HG03457 (cell line): ENCODE data around the gene EHF.

ENCODE experiments used
- ATAC-seq: cut with Tn5 transposase; IDR thresholded peaks from one replicate; pipeline ENCODE4 v1.9.1; 2021; ENCODE audit warnings: moderate number of reproducible peaks; ENCODE audit not compliant: unreplicated experiment

Gene EHF

DNA sequence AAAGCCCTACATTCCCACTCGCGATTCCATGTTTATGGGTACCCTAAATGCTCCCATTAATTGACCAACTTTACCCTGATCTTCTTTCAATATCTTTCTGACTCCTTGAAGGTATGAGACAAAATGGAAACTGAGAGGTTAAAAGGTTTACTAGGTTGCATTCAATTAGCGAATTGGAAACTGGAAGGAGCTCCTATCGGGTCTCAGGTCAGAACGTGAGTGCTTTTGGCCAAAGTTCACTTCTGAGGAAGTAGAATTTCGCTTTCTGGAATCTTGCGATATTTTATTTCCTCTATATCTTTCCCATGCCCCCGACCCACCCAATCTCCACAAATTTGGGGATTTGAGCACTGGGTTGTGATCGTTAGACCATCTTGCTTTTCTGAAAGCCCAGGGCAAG lies 2.6 kb downstream of the EHF start:
- ATAC-seq = no peak

DNA sequence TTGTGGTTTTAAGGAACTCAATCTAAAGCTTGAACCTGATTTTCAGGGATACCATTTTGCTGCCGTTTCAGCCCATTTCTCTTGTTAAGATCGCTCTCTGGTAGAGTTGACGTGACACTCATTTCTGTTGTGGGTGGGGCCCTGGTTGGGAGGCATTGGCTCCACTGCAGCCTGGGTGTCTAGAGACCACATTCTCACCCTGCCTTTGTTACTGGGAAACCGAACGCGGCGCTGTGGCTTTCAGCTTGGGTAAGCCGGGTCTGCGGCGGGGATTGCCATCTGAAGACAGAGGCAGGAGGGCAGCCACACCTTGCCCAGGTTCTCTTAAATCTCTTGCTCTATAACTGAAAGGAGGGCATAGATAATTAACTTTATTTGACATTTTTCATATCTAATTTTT lies 3.2 kb downstream of the EHF start:
- ATAC-seq = no peak

DNA sequence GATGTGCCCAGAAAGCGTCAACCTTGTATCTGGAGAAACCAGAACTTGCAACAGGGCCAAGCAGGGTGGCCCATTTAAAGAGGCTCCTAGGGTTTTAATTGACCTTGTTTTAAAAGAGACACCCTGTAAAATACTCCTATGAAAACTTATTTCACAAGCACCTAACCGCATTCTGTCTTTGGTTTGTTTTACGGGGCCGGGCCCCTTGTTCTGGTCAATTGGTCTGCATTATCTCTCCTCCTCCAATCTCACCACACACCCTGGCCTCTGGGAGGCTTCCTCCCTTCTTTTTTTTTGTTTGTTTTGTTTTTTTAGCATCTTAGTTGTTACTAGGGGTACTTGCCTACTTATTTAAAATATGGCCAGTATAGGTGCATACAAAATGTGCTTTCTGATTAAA lies 4.7 kb downstream of the EHF start:
- no peak for ATAC-seq

DNA sequence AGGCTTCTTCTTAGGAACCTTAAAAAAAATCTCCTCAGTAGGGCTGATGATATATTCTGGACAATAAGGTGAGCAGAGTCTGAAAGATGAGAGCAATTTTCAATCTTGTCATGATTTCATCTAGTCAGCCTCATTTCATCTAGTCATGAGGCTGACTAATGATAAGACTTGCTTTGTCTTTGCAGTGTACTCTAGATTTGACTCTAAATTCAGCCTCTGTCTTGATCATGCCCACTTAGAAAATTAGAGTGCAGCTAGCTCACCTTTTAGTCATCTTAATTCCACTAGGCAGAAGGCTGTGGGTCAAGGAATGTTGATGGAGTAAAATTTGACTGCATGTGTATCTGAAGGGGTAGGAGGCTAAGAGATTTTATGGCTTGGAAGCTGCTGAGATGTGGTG lies 5.5 kb downstream of the EHF start:
- no peak for ATAC-seq

DNA sequence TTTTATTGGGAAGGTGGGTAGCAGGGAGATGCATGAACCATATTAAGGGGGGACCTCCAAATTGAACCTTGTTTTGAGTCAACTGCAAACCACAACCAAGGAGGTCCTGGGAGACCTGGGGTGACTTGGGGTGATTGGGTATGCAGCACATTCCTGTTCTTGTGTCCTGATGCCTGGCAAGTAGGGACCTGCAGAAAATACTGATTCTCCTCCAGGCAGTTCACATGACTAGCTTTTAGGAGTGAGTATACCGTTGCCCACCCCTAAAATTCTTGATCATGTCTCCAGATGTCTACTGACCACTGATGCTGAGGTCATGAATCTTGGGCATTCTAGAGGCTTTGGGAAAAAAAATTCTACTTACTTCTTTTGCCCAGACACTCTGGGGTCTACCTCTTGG lies 6.3 kb downstream of the EHF start:
- no peak for ATAC-seq

DNA sequence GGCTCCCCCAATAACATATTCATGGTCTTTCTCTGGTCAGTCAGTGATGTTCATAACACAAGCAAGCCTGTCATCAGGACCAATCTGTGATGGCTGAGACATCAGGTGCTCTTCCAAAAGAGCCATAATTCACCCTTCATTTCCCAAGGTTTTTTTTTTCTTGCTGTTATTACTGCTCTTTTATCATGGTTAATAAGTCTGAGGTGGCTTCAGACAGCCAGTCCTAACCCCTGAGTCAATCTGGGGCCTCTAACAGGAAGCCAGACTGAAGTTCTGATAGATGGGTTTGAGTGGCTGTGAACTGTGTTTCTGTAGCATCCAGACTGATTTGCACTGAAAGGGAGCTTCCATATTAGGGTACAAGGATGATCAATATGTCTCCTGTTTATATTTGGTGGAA lies 8.8 kb downstream of the EHF start:
- no peak for ATAC-seq

DNA sequence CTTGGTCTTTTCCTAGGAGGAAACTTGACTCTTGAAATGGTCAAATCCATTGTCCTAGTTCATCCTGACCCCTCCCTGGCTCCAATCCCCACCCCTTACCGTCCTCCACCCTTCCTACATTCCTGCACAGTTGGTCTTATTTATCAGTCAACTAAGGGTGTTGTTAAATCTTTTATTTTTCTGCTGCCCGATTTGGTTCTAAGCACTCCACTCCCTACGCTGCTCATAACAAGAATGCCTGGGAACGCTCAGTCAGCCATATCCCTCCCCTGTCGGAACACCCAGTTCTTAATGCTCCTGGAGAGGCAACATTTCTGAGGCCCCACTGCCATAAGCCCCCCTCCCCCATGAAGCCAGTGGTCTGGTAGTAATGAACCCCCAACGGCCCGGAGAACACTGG lies 9.7 kb downstream of the EHF start:
- no peak for ATAC-seq

DNA sequence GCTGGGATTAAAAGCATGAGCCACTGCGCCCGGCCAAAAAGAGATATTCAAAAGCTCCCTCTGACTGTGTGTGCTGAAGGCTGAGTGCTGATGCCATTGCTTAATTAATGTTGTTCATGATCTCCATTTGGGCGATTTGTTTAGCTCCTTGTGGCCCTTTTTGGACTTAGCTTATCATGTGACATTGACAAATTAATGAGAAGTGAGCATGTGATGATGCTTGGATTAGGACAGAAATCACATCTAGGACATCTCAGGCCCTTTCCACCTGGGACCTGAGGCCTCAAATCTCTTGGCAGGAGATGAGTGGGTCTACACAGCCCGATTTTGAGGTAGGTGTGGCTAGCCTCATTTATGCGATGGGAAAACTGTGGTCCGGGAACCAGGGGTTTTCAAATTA lies 10.4 kb downstream of the EHF start:
- no peak for ATAC-seq

DNA sequence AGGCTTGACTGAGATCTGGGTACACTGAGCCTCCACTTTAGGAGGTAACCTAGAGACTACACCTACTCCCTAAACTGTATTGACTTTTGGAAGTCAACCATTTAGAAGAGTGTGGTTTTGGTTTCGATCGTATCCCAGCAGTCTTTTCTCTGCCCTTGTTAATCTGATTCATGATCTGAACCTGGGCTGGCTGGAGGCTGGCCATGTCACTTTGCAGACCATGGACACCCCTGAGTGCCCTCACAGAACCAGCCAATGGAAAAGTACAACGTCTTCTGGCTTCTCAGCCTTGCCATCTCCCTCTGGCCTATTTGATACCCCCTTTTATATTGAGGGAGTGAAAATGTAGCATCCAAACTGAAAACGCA lies 10.8 kb downstream of the EHF start:
- no peak for ATAC-seq

DNA sequence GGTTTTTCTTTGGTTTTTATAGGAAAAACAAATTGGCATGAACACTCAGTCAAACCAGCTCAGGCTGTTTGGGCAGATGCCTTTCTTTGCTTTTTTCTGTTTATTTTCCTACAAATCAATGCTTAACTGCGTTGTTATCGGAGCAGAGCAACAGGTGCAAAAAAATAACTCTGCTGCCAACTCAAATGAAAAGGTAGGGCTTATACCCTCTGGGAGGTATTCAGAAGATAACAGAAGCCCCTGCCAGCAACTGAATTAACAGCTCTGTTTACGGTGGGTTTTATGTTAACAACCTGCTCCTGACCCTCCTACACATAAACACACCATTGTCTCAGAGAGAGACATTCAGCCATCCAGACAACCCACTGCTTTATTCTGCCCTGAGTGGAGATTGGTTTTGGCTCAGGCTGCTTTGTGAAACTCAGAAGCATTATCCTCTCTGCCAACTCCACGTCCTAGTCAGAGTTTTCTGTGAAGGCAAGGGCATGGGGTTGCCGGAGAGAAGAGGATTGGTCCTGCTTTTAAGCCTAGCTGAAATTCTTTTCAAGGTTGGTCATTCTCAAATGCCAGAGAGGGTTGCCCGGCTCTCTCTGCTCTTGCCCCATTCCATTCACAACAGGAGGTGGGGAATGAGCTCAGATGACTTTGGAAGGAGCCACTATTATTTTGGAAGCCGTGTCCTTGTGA lies 11.4 kb downstream of the EHF start:
- no peak for ATAC-seq

DNA sequence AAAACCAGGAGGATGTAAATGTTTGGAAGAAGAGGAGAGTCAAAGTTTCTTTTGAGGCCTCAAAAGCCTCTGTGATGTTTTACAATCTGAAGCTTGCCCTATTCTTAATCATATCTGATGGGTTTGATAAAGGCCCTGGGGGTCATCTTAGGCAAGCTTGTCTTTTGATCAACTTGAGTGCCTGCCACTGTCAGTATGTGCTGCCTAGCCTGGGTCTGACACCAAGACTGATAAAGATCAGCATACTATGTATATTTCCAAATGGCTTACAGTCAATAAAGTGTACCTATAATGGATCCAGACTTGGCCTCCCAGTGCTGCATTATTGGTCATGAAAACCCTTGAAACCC lies 12.7 kb downstream of the EHF start:
- no peak for ATAC-seq

DNA sequence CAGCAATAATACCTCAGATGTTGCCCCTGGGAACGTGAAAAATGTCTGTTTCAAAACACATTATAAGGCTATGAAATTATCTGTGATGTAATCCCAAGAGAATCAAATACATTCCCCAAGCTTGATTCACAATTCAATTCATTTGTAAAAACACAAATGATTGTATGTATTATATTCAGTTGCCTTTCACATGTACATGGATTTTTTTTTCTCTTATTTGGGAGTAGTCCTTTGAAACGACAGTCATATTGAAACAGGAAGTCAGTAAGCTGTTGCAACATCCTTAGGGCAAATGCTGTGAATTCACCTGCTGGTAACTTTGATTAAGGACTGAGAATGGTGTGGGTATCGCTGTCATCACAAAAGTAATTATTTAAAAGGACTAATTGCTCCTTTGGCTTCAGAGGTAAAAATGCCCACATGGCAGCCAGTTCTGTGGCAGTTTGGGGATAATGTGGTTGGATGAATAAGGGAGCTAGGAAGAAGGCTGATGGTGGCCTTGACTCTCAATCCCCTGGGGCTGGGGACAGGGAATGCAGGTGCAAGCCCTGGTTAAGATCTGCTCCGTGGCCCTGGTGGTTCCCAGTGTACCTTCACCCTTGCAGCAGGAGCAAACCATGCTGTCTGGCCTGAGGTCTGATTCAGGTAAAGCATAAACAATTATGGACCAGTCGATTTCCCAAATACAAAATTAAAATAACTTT lies 13.2 kb downstream of the EHF start:
- ATAC-seq = no peak

DNA sequence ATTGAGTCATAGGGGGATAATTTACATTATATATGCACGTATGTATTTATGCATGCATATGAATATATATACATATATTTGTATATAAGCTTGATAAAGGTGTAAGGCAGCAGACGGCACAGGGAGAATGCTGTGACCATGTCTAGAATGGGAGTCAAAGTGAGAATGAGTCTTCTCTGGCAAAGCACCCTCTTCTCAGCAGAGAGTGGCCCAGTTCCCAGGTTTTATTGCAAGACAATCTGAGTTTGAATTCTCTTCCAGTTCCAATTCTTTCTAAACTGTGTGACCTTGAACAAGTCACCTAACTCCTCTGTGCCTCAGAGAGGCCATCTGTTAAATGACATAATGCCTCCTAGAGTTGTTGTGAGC lies 13.8 kb downstream of the EHF start:
- ATAC-seq = no peak

DNA sequence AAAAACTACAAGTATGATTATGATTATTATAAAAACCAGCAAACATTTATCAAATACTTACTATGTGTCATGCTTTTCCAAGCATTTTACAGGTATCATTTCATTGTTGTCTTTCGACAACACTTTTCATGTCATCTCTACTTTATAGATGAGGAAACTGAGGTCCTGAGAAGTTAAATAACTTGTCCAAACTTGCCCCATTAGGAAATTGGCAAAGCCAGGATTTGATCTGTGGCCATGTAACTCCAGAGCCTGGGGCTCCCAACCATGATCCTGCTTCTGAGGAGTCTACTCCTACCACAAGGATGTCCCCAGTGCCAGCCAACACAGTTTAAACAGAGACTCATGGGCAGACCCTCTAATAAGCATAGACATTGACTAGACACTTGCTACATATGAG lies 15.2 kb downstream of the EHF start:
- ATAC-seq = no peak

DNA sequence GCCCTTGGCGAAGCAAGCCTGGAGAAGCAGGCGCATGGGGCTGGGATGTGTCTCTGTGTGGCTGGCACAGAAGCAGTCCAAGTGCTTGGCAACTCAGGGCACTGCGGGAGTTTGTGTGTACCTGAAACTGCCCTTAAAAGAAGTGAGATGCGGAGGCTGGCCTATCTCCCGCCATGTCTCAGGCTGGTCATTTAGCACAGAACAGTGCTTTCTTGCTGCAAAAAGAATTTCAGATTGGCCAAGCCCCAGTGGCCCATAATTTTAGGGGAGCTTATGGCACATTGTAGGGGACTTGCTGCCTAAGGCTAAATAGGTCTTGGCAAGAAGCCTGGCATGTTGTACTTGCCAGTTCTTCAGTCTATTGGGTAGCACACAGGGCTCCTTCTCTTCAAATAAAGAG lies 16.4 kb downstream of the EHF start:
- no peak for ATAC-seq

DNA sequence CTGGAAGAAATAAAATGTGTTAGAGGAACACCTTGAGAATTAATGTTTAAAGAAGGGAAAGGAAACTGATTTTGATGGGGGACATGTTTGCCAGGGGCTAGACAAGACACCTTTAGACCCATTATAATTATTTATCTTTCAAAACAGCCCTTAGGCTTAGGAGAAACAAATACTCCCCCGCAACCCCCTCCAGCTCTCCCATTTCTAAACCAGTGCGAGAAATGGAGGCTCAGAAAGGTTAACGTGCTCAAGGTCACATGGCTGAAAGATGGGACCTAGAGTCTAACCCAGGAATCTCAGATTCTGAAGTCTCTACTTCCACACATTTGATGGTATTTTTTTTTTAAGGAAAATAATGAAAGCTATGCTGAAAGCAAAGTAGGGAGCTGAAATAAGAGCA lies 18.0 kb downstream of the EHF start:
- no peak for ATAC-seq

DNA sequence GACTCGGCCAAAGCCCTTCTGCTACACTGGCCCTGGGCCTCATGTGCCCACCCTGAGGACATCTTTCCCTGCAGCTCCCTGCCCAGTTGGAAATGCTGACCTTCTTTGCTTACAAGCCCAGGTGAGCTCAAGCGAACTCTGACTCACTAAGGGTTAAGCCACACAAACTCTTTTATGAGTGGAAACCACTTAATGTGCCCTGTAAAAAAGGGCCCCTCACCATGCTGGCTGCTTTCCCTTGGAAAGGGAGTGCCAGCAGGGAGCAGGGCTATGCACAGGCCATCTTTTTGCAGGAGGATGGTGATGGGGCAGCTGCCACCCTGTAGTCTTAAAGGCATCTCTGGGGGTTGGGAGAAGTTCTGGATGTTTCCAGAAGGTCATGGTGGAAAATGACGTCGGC lies 18.7 kb downstream of the EHF start:
- no peak for ATAC-seq

DNA sequence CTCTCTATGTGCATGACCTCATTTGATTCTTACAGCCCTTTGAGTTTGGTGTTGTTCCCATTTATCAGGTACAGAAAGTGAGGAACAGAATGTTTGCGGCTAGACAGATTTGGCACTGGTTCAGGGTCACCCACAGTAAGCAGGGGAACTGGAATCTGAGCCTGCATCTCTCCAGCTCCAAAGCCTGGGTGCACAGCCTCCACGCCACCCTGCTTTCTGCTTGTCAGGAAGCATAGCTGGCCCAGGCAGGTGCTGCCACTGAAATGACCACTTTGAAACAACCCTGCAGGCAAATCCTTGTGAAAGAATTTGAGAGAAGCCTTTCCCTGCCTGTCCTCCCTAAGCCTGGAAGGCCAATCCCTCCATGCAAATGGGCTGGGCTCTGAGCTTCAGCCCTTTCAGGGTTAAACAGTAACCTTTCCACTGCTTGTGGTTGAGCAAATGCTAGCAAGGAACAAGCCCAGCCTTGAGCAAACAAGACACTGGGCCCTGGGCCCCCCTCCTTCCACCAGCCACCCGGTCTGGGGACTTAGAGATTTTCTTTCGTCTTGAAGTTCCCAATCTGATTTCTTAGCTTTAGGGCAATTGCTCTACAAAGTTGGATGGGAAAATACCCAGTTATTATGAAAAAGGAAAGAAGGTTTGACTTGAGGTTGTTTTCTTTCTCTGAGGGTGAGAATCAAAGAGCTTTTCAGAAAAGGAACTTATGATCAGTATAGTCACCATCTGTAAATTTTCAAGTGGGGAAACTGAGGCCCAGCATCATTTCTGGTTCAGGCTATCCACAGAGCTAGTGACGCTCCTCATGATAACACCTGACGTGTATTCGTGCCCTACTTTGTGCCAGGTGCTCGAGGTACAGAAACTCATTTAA lies 19.4 kb downstream of the EHF start:
- ATAC-seq = peak; percentile 91

DNA sequence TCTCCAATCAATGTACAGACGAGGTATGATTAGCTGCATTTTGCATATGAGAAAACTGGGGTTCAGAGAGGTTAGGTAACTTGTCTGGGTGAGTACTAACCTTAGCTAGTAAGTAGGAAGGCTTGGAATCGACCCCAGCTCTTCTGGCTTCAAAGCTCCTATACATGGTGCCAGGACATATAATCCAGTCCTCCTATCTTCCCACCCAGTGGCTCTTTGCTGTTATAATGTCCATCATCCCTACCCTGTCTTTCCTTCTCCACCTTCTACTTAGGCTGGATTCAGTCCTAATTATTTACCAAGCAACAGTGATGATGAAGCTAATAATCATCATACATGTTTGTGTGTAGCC lies 20.0 kb downstream of the EHF start:
- no peak for ATAC-seq

DNA sequence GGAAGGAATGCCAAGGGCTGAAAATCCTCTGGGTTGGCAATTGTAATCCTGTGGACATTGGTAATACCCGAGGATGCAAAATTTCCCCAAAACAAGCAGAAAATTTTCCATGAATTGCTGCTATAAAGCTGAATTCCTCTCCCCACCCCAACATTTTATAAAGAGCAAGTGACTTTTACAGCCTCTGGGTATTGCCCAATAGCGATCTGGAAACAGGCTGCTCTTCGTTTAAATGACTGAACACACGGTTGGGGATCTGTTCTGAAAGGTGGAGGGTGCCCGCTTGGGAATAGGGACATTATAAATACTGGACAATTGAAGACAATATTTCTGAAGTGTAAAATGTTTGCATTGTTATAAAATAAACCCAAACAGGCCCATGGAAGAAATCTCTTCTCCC lies 20.6 kb downstream of the EHF start:
- ATAC-seq = no peak

DNA sequence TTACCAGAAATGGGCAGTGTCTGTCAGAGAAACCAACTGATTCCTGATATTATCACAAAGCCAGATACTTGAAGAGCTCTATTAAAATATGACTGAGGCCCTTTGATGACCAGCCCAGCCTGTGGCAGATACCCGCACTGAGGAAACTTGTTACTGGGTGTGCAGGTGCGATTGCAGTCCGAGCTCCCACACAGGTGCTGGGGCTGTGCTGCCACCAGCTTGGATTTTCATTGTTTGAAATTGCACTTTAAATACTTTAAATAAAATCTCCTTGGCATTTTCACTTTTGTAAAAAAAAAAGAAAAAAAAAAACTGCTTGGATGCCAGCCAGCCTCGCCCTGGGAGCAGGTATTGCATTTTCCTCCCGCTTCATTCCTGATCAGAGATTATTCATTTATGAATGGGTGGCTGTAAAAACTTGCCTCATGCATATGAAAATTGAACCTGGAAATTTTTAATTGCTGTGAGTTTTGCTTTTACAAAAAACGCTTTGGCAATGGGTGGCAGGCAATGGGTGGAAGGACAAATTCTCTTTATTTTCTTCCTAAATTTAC lies 21.2 kb downstream of the EHF start:
- no peak for ATAC-seq

DNA sequence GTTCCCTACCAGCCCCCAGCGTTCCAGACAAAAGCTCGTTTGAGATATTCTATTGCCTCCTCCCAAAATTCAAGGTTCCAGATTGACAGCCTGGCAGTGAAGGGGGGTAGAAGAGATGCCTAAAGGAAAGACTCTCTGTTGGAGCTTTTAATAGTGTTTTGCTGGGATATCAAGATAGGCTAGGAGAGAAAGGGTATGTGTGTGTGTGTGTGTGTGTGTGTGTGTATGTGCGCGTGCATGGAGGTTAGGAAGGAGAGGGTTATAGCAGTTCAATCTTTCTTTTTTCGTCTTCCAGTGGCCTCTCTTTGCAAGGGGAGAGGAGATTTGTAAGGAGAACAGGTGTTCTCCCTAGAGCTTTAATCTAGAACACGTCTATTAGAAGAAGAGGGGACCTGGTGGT lies 22.0 kb downstream of the EHF start:
- no peak for ATAC-seq
